Calu3 (cell line): ENCODE data around the gene LRRTM3. TPM values are rescaled to one million over a fixed set of nuclear protein-coding genes. Genes with fewer than 3 reads are reported as not detected.

Experiments used
- BruUV-seq: library from RNA; stranded (reverse); fragments of 400-500 nt; replicated peaks from 2 replicates; lab custom pipeline; 2021; lab: Mats Ljungman, UMichigan
- CTCF ChIA-PET: fragments of 300-600 bp; sonication (Branson Sonifier 250); formaldehyde crosslinking; loops from one replicate; lab custom pipeline; 2022; ENCODE audit warnings: antibody characterized with exemption; lab: Charles Lee
- DNase-seq: peaks from one replicate; pipeline ENCODE4 v3.0.0; 2022
- H3K27ac Mint-ChIP-seq: one replicate; pipeline ENCODE4 v1.8.0; 2022; ENCODE audit warnings: mixed read lengths; ENCODE audit not compliant: unreplicated experiment
- H3K27me3 Mint-ChIP-seq: one replicate; pipeline ENCODE4 v1.8.0; 2022; ENCODE audit warnings: mixed read lengths; ENCODE audit not compliant: unreplicated experiment
- H3K36me3 Mint-ChIP-seq: one replicate; pipeline ENCODE4 v1.8.0; 2022; ENCODE audit warnings: mild to moderate bottlenecking, moderate library complexity, mixed read lengths; ENCODE audit not compliant: insufficient read depth, unreplicated experiment
- H3K4me1 Mint-ChIP-seq: one replicate; pipeline ENCODE4 v1.8.0; 2022; ENCODE audit warnings: mild to moderate bottlenecking, low read depth, mixed read lengths; ENCODE audit not compliant: unreplicated experiment
- H3K4me3 Mint-ChIP-seq: one replicate; pipeline ENCODE4 v1.8.0; 2022; ENCODE audit warnings: mild to moderate bottlenecking, low read depth, moderate library complexity, mixed read lengths; ENCODE audit not compliant: unreplicated experiment
- H3K9me3 Mint-ChIP-seq: one replicate; pipeline ENCODE4 v1.8.0; 2022; ENCODE audit warnings: low read depth, mixed read lengths; ENCODE audit not compliant: unreplicated experiment
- CTCF ChIP-seq: fragments of 200-600 bp; IDR thresholded peaks from one replicate; pipeline ENCODE4 v1.8.0; 2022; ENCODE audit warnings: antibody characterized with exemption; ENCODE audit not compliant: unreplicated experiment
- intact Hi-C: fragments of 100-400 bp; cut with micrococcal nuclease; formaldehyde crosslinking; loops from one replicate; pipeline ENCODE4 v1.10.0; 2022; ENCODE audit not compliant: unreplicated experiment
- total RNA-seq: library from RNA; stranded (reverse); gene quantifications from 2 replicates; pipeline ENCODE4 v1.2.3, GENCODE V29; 2022

The LRRTM3 gene
- total RNA-seq, 1 experiment from 2014 or later = not detected

GRCh38 chr10:66919248-66919647, 6.6 kb upstream of the LRRTM3 start:
- intact Hi-C loops = no loop called here
- H3K4me3 Mint-ChIP-seq = no peak overlapping the region
- H3K27me3 Mint-ChIP-seq = no peaks in the 10 kb centered on the region
- peaks cover 29% of the 10 kb centered on the region for H3K4me1 Mint-ChIP-seq
- H3K9me3 Mint-ChIP-seq = peaks cover 5% of the 10 kb centered on the region
- CTCF ChIA-PET = no interaction called here
- no peak for TF ChIP-seq CTCF
- no peak for DNase-seq
- no peak overlapping the region for H3K27ac Mint-ChIP-seq
- no TSS peak for BruUV-seq
- H3K36me3 Mint-ChIP-seq = no peaks in the 10 kb centered on the region

GRCh38 chr10:66924674-66925345, 1.0 kb upstream of the LRRTM3 start:
- no peak overlapping the region for H3K27ac Mint-ChIP-seq
- no peak for DNase-seq
- H3K4me3 Mint-ChIP-seq = no peak overlapping the region
- CTCF ChIA-PET = interaction anchor here (0.6 to 1.4 kb wide), 3 partner anchors 179 to 889 kb away, joined by 3 read pairs; no protein-coding TSS in a partner anchor
- peaks cover 27% of the 10 kb centered on the region for H3K27me3 Mint-ChIP-seq
- no peak for TF ChIP-seq CTCF
- no TSS peak for BruUV-seq
- peaks cover 5% of the 10 kb centered on the region for H3K9me3 Mint-ChIP-seq
- intact Hi-C loops = loop anchor here (5.0 to 10.0 kb wide), 5 partner anchors 88 to 620 kb away; no protein-coding TSS in a partner anchor
- no peaks in the 10 kb centered on the region for H3K36me3 Mint-ChIP-seq
- peaks cover 27% of the 10 kb centered on the region for H3K4me1 Mint-ChIP-seq

GRCh38 chr10:66925373-66925772, 463 bp upstream of the LRRTM3 start:
- Mint-ChIP-seq H3K27me3 (peaks cover 28% of the 10 kb centered on the region), H3K36me3 (no peaks in the 10 kb centered on the region), H3K4me1 (peaks cover 27% of the 10 kb centered on the region), H3K9me3 (peaks cover 5% of the 10 kb centered on the region), H3K27ac (no peak overlapping the region), H3K4me3 (no peak overlapping the region)
- intact Hi-C loops = loop anchor here (5.0 to 10.0 kb wide), 3 partner anchors 118 to 621 kb away; no protein-coding TSS in a partner anchor
- CTCF ChIA-PET = interaction anchor here (0.6 to 1.4 kb wide), 8 partner anchors 11 to 888 kb away, joined by 3 to 7 read pairs (median 3); no protein-coding TSS in a partner anchor
- DNase-seq = no peak
- TF ChIP-seq CTCF = no peak
- no TSS peak for BruUV-seq

- no peak for TF ChIP-seq CTCF
- Mint-ChIP-seq H3K4me1 (peaks cover 27% of the 10 kb centered on the region), H3K9me3 (no peaks in the 10 kb centered on the region), H3K27ac (no peak overlapping the region), H3K36me3 (no peaks in the 10 kb centered on the region), H3K4me3 (no peak overlapping the region), H3K27me3 (peaks cover 28% of the 10 kb centered on the region)
- intact Hi-C loops = loop anchor here (5.0 to 10.0 kb wide), 3 partner anchors 120 to 622 kb away; no protein-coding TSS in a partner anchor
- no peak for DNase-seq
- CTCF ChIA-PET = no interaction called here
- no TSS peak for BruUV-seq
Measured at GRCh38 chr10:66926841-66927240, 1.0 kb downstream of the LRRTM3 start.
